HepG2 (cell line): Measurements from ENCODE around the gene SLC19A3. TPM values are rescaled to one million over a fixed set of nuclear protein-coding genes. Genes with fewer than 3 reads are reported as not detected.

Source experiments
- ATRX ChIP-seq: sonication (generic); formaldehyde crosslinking; IDR thresholded peaks from 2 replicates; pipeline ENCODE4 v1.4.0; 2020; ENCODE audit warnings: missing genetic modification reagents, borderline replicate concordance
- ETV6 ChIP-seq: sonication (generic); formaldehyde crosslinking; conservative IDR thresholded peaks from 2 replicates; pipeline ENCODE4 v1.4.0; 2020; ENCODE audit warnings: missing genetic modification reagents
- MEF2D ChIP-seq: sonication (generic); formaldehyde crosslinking; IDR thresholded peaks from 2 replicates; pipeline ENCODE4 v1.5.1; 2020; ENCODE audit warnings: mild to moderate bottlenecking, missing genetic modification reagents
- NFE2L1 ChIP-seq: sonication (generic); formaldehyde crosslinking; IDR thresholded peaks from 2 replicates; pipeline ENCODE4 v1.4.0; 2020; ENCODE audit warnings: missing genetic modification reagents, mild to moderate bottlenecking, borderline replicate concordance
- TARDBP ChIP-seq: sonication (generic); formaldehyde crosslinking; IDR thresholded peaks from 2 replicates; pipeline ENCODE4 v1.8.0; 2022; ENCODE audit warnings: mild to moderate bottlenecking, missing genetic modification reagents
- TOE1 ChIP-seq: sonication (generic); formaldehyde crosslinking; IDR thresholded peaks from 2 replicates; pipeline ENCODE4 v1.4.0; 2020; ENCODE audit warnings: mild to moderate bottlenecking, missing genetic modification reagents
- ZNF17 ChIP-seq: sonication (generic); formaldehyde crosslinking; IDR thresholded peaks from 2 replicates; pipeline ENCODE4 v1.5.0; 2020; ENCODE audit warnings: mild to moderate bottlenecking, missing genetic modification reagents
- ZNF557 ChIP-seq: sonication (generic); formaldehyde crosslinking; IDR thresholded peaks from 2 replicates; pipeline ENCODE4 v1.4.0; 2020; ENCODE audit warnings: missing genetic modification reagents
- ZNF713 ChIP-seq: sonication (generic); formaldehyde crosslinking; IDR thresholded peaks from 2 replicates; pipeline ENCODE4 v1.4.0; 2020; ENCODE audit warnings: mild to moderate bottlenecking, missing genetic modification reagents
- ZNF792 ChIP-seq: IDR thresholded peaks from 2 replicates; pipeline ENCODE4 v1.6.1; 2016
- polyA plus RNA-seq, 8 experiments: library from polyadenylated mRNA; depleted of rRNA in 3 of 8; stranded (reverse) in 7 of 8; unstranded in 1 of 8; fragments of >200 nt; fragmentation: Illumina TruSeq in 4 of 8; extraction: Trizol in 4 of 8; gene quantifications; 2 replicates each; pipeline versions ENCODE4 v1.2.1 to v1.2.3, GENCODE V29; 2011 to 2016; ENCODE audit warnings: low read depth in 4 of 8, missing spikeins in 1 of 8, mixed read lengths in 1 of 8; ENCODE audit not compliant: insufficient read depth in 1 of 8
- total RNA-seq, 5 experiments: library from RNA; depleted of rRNA; stranded (reverse); fragments of >200 nt; fragmentation: Illumina TruSeq; extraction: Trizol; gene quantifications; 2 replicates each; pipeline ENCODE4 v1.2.3, GENCODE V29; 2016; ENCODE audit warnings: low read depth in 1 of 5
- TF ChIP-seq, protein P1 (sequence below): sonication (generic); formaldehyde crosslinking; IDR thresholded peaks from 2 replicates; pipeline ENCODE4 v1.5.0; 2020; ENCODE audit warnings: mild to moderate bottlenecking, missing genetic modification reagents, borderline replicate concordance
- TF ChIP-seq, protein P2 (sequence below): sonication (generic); formaldehyde crosslinking; IDR thresholded peaks from 2 replicates; pipeline ENCODE4 v1.8.0; 2022; ENCODE audit warnings: mild to moderate bottlenecking, missing genetic modification reagents, borderline replicate concordance
- TF ChIP-seq, protein P3 (sequence below): sonication (generic); formaldehyde crosslinking; IDR thresholded peaks from 2 replicates; pipeline ENCODE4 v1.4.0; 2020; ENCODE audit warnings: missing genetic modification reagents, mild to moderate bottlenecking, borderline replicate concordance
- TF ChIP-seq, protein P4 (sequence below): sonication (generic); formaldehyde crosslinking; IDR thresholded peaks from 2 replicates; pipeline ENCODE4 v1.4.0; 2020; ENCODE audit warnings: missing genetic modification reagents
- TF ChIP-seq, protein P5 (sequence below): sonication (generic); formaldehyde crosslinking; conservative IDR thresholded peaks from 2 replicates; pipeline ENCODE4 v1.4.0; 2020; ENCODE audit warnings: missing genetic modification reagents
- TF ChIP-seq, protein P6 (sequence below): sonication (generic); formaldehyde crosslinking; IDR thresholded peaks from 2 replicates; pipeline ENCODE4 v1.4.0; 2020; ENCODE audit warnings: missing genetic modification reagents

SLC19A3 gene
- total and polyA plus RNA-seq, 2 of the 13 experiments (the other 11 are each of a cell fraction or from before 2014, with no cell fraction given): 2.3 to 5.2 TPM

DNA sequence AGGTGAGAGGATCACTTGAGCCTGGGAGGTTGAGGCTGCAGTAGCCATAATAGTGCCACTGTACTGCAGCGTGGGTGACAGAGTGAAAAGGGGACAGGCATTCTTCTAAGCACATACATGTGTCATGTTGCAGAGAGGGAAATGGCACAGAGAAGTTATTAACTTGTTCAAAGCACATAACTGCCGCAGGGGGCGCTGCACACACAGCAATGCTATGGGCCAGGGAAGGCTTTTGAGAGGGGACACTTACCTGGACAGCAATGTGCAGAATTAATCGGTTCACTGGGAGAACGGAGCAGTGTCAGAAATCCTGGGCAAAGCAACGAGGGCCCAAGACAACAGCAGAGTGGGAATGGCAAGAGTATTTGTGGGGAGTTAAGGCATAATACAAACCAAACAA is 30.3 kb upstream of the SLC19A3 start (continued):
- no peak for TF ChIP-seq TARDBP (CRISPR knock-in tag)
- TF ChIP-seq MEF2D (CRISPR knock-in tag): no peak
- TF ChIP-seq, protein P1, sequence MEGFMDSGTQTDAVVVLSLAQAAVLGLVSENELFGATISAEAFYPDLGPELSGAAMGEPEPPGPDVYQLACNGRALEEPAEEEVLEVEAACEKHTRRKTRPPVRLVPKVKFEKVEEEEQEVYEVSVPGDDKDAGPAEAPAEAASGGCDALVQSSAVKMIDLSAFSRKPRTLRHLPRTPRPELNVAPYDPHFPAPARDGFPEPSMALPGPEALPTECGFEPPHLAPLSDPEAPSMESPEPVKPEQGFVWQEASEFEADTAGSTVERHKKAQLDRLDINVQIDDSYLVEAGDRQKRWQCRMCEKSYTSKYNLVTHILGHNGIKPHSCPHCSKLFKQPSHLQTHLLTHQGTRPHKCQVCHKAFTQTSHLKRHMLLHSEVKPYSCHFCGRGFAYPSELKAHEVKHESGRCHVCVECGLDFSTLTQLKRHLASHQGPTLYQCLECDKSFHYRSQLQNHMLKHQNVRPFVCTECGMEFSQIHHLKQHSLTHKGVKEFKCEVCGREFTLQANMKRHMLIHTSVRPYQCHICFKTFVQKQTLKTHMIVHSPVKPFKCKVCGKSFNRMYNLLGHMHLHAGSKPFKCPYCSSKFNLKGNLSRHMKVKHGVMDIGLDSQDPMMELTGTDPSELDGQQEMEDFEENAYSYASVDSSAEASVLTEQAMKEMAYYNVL (CRISPR knock-in tag): no peak
- TF ChIP-seq ETV6: no peak
- TF ChIP-seq TOE1 (CRISPR knock-in tag): no peak
- no peak for TF ChIP-seq ZNF713 (CRISPR knock-in tag)
- TF ChIP-seq, protein P2, sequence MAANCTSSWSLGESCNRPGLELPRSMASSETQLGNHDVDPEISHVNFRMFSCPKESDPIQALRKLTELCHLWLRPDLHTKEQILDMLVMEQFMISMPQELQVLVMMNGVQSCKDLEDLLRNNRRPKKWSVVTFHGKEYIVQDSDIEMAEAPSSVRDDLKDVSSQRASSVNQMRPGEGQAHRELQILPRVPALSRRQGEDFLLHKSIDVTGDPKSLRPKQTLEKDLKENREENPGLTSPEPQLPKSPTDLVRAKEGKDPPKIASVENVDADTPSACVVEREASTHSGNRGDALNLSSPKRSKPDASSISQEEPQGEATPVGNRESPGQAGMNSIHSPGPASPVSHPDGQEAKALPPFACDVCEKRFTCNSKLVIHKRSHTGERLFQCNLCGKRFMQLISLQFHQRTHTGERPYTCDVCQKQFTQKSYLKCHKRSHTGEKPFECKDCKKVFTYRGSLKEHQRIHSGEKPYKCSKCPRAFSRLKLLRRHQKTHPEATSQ (CRISPR knock-in tag): peak; percentile 75; the same call in 1 of the 2 replicates
- TF ChIP-seq NFE2L1 (CRISPR knock-in tag): no peak
- TF ChIP-seq, protein P3, sequence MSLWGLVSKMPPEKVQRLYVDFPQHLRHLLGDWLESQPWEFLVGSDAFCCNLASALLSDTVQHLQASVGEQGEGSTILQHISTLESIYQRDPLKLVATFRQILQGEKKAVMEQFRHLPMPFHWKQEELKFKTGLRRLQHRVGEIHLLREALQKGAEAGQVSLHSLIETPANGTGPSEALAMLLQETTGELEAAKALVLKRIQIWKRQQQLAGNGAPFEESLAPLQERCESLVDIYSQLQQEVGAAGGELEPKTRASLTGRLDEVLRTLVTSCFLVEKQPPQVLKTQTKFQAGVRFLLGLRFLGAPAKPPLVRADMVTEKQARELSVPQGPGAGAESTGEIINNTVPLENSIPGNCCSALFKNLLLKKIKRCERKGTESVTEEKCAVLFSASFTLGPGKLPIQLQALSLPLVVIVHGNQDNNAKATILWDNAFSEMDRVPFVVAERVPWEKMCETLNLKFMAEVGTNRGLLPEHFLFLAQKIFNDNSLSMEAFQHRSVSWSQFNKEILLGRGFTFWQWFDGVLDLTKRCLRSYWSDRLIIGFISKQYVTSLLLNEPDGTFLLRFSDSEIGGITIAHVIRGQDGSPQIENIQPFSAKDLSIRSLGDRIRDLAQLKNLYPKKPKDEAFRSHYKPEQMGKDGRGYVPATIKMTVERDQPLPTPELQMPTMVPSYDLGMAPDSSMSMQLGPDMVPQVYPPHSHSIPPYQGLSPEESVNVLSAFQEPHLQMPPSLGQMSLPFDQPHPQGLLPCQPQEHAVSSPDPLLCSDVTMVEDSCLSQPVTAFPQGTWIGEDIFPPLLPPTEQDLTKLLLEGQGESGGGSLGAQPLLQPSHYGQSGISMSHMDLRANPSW (CRISPR knock-in tag): no peak
- TF ChIP-seq ZNF792 (CRISPR knock-in tag): no peak
- TF ChIP-seq, protein P4, sequence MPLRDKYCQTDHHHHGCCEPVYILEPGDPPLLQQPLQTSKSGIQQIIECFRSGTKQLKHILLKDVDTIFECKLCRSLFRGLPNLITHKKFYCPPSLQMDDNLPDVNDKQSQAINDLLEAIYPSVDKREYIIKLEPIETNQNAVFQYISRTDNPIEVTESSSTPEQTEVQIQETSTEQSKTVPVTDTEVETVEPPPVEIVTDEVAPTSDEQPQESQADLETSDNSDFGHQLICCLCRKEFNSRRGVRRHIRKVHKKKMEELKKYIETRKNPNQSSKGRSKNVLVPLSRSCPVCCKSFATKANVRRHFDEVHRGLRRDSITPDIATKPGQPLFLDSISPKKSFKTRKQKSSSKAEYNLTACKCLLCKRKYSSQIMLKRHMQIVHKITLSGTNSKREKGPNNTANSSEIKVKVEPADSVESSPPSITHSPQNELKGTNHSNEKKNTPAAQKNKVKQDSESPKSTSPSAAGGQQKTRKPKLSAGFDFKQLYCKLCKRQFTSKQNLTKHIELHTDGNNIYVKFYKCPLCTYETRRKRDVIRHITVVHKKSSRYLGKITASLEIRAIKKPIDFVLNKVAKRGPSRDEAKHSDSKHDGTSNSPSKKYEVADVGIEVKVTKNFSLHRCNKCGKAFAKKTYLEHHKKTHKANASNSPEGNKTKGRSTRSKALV: no peak
- TF ChIP-seq ATRX (CRISPR knock-in tag): no peak
- no peak for TF ChIP-seq ZNF557 (CRISPR knock-in tag)
- TF ChIP-seq ZNF17: no peak
- TF ChIP-seq, protein P5, sequence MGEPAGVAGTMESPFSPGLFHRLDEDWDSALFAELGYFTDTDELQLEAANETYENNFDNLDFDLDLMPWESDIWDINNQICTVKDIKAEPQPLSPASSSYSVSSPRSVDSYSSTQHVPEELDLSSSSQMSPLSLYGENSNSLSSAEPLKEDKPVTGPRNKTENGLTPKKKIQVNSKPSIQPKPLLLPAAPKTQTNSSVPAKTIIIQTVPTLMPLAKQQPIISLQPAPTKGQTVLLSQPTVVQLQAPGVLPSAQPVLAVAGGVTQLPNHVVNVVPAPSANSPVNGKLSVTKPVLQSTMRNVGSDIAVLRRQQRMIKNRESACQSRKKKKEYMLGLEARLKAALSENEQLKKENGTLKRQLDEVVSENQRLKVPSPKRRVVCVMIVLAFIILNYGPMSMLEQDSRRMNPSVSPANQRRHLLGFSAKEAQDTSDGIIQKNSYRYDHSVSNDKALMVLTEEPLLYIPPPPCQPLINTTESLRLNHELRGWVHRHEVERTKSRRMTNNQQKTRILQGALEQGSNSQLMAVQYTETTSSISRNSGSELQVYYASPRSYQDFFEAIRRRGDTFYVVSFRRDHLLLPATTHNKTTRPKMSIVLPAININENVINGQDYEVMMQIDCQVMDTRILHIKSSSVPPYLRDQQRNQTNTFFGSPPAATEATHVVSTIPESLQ (CRISPR knock-in tag): no peak
- TF ChIP-seq, protein P6, sequence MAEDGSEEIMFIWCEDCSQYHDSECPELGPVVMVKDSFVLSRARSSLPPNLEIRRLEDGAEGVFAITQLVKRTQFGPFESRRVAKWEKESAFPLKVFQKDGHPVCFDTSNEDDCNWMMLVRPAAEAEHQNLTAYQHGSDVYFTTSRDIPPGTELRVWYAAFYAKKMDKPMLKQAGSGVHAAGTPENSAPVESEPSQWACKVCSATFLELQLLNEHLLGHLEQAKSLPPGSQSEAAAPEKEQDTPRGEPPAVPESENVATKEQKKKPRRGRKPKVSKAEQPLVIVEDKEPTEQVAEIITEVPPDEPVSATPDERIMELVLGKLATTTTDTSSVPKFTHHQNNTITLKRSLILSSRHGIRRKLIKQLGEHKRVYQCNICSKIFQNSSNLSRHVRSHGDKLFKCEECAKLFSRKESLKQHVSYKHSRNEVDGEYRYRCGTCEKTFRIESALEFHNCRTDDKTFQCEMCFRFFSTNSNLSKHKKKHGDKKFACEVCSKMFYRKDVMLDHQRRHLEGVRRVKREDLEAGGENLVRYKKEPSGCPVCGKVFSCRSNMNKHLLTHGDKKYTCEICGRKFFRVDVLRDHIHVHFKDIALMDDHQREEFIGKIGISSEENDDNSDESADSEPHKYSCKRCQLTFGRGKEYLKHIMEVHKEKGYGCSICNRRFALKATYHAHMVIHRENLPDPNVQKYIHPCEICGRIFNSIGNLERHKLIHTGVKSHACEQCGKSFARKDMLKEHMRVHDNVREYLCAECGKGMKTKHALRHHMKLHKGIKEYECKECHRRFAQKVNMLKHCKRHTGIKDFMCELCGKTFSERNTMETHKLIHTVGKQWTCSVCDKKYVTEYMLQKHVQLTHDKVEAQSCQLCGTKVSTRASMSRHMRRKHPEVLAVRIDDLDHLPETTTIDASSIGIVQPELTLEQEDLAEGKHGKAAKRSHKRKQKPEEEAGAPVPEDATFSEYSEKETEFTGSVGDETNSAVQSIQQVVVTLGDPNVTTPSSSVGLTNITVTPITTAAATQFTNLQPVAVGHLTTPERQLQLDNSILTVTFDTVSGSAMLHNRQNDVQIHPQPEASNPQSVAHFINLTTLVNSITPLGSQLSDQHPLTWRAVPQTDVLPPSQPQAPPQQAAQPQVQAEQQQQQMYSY: no peak
